Measurements from ENCODE around the gene DLGAP1. TPM values are rescaled to one million over a fixed set of nuclear protein-coding genes. Genes with fewer than 3 reads are reported as not detected.
"Not testable (repeated sequence)": the region's sequence is repeated elsewhere in the genome, so short reads cannot be mapped to it uniquely, and the experiment has no call there.

DLGAP1 gene
- total RNA-seq = 0.44 and 0.86 TPM in 2 replicates

DNA sequence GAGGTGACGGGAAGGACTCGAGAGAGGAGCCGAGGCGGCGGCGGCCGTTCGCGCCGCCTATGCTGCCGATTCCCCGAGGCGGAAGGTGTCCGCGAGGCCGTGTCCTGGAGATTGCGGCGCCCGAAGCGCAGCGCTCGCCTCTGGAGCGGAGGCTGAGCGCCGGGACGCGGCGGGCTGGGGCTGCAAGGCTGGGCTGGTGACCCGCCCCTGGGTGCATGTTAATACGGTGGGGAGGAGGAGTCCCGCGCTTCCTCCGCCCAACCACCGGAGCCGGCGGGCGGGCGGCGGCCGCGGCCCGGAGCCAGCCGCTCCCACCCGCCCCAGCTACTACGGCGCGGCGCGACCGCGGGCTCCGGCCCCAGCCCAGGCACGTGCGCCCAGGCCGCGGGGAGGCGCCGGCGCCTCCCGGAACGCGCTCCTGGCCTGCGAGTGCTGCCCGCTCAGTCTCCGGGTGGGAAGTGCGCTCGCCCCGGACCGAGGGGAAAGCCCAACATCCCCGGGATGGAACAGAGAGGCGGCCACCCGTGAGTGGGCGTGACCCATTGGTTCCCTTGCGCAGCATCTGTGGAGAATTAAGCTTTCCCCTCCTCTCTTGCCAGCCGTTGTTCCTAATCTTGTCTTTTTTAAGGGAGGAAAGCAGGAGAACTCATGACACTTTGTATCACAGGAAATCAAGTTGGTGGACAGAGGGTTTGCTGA, at the start of gene DLGAP1:
TSS of gene DLGAP1 (minus strand) at position 195 of the 699 bp plus-strand sequence.
- intact Hi-C loops (cut with micrococcal nuclease) = no loop called here

DNA sequence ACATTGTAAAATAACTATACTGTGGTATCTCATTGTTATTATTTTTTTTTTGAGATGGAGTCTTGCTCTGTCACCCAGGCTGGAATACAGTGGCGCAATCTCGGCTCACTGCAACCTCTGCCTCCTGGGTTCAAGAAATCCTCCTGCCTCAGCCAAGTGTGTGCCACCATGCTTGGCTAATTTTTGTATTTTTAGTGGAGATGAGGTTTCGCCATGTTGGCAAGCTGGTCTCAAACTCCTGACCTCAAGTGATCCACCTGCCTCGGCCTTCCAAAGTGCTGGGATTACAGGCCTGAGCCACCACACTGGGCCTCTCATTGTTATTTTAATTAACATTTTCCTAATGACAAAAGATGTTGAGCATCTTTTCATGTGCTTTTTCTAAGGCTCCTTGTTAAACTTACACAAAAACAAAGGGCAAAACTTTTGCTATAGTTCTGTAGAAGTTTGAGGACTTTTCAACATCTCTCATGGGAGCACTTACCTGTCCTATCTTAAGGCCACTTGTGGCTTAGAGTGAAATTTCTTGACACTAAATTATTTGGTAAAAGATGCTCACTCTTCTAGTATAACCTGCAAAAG, 39.7 kb upstream of the DLGAP1 start:
- intact Hi-C loops (cut with micrococcal nuclease) = not testable (repeated sequence)

DNA sequence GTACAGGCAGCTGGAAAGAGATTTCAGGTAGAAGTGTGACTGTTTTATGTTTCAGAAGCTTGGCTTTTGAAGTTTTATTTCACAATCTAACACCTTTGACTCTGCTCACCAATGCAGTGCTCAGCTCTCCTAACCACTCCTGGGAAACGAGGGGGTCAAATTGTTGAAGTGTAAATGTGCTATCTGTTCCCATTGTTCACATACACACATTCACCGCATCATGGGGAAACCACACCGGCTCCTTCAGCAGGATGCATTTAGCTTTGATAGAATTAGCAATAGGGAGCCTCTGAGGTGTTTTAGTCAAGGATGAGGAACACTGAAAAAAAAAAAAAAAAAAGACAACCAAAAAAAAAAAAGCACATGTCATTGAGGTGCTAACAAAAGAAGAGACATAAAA, 13.4 kb upstream of the DLGAP1 start:
- intact Hi-C loops (cut with micrococcal nuclease) = no loop called here

DNA sequence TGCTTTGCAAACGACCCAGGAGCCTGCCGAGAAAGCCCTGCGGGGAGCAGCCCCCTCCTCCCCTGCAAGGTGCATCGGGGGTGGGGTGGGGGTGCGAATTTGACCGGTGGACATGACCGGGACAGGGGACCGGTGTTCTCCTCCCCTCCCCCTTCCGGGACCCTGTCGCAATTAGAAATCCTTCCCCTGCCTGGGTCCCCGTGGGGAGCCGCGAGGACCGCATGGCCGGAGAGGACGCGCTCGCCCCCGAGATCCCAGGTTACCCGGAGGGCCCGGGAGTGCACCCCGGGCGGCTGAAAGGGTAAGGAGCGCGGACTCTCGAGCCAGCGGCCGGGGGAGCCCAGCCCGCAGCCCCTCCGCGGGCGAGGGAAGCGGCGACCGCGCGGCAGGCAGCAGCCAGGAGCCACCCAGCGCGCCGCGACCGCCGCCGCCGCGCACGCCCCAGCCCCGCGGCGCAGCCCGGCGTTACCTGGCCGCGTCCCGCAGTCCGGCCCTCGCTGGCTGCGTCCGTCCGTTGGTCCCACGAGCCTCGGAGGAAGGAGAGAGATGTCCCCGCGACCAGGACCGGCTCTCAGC, 482 bp downstream of the DLGAP1 start:
- intact Hi-C loops (cut with micrococcal nuclease) = no loop called here

DNA sequence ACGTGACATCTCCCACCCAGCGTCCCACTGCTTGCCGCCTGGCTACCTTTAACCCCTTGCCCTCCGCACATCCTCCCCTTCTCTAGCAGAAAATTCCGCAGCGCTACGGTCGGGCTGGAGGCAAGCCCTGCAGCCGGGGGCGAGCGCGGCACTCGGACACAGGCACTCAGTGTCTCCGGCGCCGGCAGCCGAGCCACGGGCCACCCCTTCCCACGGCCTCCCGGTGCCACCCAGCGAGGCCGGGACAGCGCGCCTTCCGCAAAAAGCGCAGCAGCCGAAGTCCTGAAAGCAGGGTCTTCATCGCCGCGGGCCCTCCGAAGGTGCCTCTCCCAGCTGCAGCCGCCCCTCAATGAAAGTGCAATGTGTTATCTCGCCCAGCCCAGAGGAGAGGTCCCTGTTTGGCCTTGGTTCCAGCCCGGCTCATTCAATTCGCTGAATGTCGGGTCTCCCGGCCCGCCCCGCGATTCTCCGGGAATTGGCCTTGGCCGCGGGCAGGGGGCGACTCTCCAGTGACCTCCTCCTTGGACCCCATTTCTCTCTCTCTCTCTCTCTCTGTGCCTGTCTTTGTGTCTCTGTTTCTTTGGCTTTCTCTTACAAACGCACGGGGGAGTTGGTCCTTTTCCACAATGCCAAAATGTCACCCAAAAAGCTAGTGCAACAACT, 1.1 kb downstream of the DLGAP1 start:
- intact Hi-C loops (cut with micrococcal nuclease) = no loop called here

DNA sequence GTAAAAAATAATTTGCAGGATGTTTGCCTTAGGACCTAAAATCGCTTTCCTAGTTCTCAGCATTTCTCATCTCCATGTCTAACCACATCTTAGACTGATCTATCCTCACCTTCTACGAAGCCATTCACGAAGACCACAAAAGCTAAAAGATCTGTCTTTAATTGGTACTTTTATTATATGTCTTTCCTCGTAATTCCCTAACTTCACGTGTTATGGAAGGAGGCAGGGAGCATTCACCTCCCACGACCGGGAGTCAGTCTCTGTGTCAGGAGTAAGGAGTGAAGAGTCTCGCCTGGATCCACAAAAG, 1.6 kb downstream of the DLGAP1 start:
- intact Hi-C loops (cut with micrococcal nuclease) = no loop called here

DNA sequence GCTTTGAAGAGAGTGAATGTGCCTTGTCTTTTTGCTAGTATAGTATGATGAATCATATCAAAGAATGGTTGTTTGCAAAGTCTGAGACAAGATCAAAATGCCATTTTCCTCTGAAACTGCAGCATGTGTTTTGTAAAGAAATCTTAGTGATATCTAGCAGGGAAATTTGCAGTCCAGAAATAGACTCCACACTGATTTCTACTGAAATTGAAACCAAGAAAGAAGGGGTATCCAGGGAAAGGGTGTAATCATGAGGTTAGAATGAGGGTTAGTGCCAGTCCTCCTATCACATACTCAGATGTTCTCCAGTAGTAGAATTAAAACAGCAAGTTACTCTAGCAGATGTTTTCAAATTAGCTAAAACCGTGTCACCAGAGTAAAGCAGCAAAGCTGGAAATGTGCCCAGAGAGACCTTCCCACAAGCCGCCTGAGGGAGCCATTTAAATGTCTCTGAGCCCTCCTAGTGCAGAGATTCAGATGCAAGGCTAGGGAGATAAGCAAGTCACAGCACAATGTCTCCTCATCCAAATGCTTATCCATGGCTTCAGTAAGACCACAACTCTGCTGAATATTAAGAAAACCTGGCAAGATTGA, 4.9 kb downstream of the DLGAP1 start:
- intact Hi-C loops (cut with micrococcal nuclease) = no loop called here

DNA sequence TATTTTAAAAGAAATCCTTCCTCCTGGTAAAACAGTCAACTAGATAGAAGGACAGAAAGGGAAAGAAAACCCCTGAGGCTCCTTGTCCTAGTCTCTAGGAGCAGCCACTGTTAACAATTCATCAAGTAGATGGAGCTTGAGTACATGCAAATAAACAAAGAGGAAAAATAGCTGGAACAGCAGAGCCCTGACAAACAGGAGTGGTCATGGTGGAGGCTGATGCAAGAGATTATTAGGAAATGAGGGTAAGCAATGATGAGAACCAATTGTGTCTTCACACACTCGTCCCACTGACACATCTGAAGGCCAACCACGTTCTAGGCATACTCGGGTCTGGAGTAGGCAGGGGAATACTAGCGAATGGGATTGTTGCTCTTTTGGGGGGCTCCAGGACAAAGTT, 9.2 kb downstream of the DLGAP1 start:
- intact Hi-C loops (cut with micrococcal nuclease) = no loop called here

DNA sequence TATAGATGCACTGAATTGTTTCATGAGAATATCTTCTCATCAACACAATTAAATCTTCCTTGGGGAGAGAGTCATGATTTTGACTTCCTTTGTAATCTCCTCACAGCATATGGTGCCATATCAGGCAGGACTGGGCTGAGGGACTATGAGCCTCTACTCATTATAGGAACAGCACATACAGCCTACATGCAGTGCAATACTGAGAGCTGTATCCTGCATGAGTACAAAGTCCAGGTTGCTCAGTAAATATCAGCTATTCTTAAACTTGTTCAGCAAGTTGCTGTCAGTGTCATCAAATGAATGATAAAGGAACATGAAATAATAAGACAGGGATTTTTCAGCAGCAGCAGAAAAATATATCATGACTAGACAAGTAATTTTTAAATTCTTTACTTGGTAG, 10.8 kb downstream of the DLGAP1 start:
- intact Hi-C loops (cut with micrococcal nuclease) = no loop called here

DNA sequence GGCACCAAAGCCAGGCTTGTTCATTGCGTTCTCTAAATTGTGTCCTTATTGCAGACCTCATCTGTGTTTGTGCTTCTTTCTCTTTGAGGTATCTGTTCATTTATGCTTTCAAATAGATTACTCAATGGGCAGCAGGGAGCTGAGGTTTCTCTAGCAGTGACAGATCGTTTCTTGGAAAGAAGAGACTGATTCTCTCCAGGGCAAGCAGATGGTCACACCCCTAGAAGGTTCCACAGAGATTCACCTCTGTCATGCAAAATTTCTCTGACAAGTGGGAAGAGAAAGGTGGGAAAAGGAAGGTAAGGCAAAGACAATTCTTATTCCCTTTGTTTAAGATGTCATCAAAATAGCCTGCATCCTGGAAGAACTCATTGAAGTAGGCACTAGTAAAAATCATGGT, 14.0 kb downstream of the DLGAP1 start:
- intact Hi-C loops (cut with micrococcal nuclease) = no loop called here

DNA sequence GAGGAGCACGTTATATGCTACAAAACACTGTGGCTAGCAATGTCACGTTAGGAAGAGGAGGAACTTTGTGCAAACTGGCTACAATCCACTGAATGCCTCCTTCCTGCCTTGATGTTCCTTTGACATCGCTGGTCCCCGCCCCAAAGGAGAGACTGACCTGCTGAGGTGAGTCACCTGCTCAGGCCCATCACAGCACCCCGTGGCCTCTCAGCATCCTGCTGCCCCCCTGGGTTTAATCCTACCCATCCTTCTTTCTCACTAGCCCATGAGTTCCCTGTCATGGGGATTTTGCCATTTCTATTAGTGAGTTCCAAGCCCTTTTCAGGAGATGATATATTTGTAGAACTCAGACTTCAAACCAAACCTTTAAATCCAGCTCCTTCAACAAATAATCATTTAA, 16.2 kb downstream of the DLGAP1 start:
- intact Hi-C loops (cut with micrococcal nuclease) = no loop called here

DNA sequence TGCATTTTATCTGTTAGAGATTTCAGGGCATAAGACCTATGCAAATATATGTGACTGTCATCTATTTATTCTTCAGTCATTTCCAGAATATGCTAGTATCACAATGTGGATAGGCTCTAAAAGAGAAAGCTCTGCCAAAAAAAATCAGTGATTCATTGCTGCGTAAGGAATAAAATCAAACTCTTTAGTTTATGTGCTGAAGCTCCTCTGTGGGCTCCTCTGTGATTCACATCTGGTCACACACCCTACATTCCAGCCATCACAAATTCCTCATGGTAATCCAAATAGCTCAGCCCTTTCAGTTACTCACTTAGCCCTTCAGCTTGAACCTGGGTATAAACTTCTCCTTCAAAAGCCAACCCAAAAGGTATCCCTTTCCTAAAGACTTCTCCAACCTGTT, 21.4 kb downstream of the DLGAP1 start:
- intact Hi-C loops (cut with micrococcal nuclease) = no loop called here

DNA sequence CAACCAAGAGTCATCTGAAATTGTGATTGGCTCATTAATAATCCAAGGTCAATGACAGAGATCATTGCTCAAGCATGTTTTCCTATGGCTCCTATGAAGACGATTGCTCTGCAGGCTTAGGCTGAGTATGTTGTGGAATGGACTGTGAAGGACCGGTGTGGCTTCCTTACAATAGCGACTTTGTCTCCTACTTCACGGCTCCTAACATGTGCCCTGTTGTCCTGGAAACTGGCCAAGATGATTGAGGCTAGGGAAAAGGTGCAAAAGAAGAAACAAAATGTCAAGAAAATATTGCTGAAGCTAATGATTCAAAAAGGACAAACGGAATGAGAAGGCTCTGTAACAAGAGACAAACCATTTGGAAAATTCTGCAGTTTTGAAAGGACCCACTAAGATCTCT, 24.3 kb downstream of the DLGAP1 start:
- intact Hi-C loops (cut with micrococcal nuclease) = no loop called here

DNA sequence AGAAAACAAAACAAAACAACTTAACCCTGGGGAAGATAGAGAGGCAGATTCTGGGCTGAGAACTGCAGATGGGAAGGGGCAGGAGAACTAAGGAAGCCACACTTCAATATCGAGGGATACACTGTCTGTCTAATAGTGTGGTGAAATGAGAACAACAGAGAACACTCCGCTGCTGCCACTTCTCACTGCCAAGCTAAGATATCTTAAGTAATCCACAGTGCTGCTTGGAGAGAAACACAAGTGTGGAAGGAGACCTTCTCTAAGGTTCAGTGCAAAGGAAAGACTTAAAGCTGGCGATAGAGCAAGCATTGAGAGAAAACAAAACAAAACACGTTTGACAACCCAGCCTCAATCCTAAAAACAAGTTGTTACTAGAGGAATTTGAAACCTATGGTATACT, 37.4 kb downstream of the DLGAP1 start:
- intact Hi-C loops (cut with micrococcal nuclease) = no loop called here

DNA sequence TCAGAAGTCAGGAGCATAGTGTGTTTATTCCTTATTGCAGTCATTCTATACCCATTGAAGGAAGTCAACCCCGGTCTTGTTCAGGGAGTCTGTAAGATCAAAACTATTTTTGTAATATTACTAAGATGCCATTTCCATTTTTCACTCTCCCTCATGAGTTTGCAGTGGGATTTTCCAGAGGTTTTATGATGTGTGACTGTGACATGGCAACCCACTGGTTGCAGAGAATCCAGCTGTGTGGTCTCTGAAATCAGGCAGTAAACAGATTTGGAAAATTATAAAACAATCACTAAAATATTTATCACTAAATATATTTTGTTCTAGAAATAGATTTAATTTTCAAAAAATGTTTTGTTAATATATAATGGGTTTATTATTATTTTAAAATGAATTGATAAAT, 38.1 kb downstream of the DLGAP1 start:
- intact Hi-C loops (cut with micrococcal nuclease) = no loop called here

DNA sequence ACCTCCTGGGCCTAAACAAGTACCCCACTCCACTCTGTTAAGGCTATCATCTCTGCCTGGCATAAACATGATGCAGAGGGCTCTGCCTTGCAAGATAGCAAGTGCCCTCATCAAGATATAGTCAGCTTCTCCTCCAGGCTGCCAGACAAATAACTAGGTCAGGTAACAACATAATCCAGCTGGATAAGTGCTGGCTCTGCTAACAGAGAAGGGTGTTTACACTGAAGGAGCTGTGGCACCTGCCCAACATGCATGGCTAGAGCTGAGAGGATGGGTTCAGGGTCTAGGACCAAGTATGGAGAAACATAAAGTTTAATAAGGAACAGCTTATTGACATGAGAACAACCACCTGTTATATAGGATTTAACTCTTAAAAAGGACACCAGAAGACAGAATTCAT, 42.8 kb downstream of the DLGAP1 start:
- intact Hi-C loops (cut with micrococcal nuclease) = no loop called here

DNA sequence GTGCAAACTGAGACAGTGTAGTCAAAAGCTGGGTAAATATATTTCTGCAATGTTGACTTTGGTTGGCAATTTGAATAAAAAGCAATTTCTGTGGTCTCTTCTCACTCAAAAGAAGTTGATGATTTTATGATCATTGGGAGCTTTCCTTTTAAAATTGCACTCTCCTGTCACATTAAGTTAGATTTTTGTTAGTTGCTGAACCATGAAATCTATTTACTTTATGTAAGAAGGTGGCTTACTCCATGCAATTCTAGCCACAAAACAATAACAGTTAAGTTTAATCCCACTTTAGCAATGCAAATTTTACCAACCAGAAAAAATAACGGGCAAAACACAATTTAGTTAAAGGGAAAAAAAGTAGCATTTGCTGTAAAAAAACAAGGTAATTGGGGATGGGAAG, 48.3 kb downstream of the DLGAP1 start:
- intact Hi-C loops (cut with micrococcal nuclease) = no loop called here

DNA sequence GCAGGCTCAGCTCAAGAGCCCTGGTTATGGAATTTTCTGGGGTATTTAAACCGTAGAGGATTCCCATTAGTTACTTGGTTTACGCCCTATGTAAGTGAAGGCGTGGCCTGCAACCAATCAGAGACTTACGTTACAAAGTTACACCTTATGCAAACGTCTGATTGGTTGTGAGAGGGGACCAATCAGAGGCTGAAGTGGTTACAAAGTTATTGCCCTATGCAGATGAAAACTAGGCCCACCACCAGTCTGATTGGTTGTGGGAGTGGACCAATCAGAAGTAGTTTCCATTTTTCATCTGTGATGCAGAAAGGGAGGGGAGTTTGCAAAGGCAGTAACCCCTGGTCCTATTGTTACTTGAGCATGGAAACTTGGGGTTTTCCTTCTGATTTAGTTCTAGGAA, 49.1 kb downstream of the DLGAP1 start:
- intact Hi-C loops (cut with micrococcal nuclease) = no loop called here

DNA sequence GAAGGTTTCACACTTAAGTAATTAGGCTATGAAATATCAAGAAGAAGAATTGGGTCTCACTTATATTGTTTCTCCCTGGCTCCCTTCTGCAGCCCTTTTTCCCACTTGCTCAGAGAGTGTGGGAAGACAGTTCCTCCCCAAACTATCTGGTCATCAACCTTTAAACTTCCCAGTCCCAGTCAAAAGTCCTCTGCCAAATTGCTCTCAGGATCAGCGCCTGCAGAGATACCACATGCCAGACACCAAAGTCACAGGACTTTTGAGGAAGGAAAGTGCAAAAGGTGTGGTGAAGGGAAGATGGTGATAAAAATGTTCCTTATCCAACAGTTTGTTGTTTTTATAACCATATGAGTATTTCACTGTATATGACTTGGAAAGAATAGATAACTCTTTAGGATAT, 51.3 kb downstream of the DLGAP1 start:
- intact Hi-C loops (cut with micrococcal nuclease) = no loop called here

DNA sequence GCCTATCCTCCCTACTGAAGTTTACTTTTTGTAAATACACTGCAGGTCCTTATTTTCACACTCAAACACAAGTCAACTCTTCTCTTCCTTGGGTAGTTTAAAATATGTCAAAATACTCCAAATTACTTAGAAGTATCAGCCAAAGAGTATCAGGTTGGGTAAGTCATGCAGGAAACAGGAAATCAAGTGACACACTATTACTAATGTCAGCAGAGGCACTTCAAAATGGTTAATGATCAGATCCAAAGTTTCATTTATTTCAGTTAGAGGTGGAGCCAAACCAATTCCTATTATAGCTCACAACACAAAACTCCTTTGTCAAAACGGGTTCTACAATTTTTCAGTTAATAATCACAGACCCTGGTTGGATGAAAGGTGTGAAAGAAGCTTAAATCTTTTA, 54.2 kb downstream of the DLGAP1 start:
- intact Hi-C loops (cut with micrococcal nuclease) = no loop called here

DNA sequence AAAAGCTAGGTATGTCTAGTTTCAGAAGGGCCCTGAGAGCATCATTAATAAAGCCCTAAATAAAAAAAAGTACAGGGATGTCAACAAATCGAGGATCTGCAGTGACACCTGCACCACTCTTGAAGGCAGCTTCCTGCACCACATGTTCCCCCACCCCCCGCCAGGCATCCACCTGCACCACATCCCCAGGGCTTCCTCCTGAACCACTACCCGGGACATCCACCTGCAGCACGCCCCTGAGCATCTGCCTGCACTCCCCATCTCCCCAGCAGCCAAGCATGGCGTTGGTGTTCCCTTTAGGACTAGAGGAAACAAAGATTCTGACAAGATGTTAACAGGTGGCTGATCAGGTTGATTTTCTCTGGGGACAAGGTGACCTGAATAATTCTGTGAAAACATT, 55.2 kb downstream of the DLGAP1 start:
- intact Hi-C loops (cut with micrococcal nuclease) = no loop called here

DNA sequence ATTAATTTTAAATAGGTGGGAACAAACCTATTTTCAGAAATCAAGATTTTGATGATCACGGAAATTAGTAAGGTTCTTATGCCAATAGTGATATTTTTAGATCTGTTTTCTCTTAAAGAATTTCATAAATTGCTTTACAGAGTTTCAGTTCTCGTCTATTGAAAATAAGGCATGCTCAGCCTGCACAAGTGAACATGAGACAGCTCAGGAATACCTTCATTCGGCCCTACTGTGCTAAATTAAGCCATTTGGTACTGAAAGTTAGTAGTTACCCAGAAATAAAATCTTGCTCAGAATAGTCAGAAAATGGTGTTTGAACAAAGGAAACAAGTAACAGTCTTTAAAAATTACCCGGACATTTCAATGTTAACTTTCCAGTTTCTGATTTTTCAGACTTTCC, 60.4 kb downstream of the DLGAP1 start:
- intact Hi-C loops (cut with micrococcal nuclease) = no loop called here
